GM10266 (cell line): ENCODE data around the gene ABLIM1.

ENCODE experiments used
- DNase-seq: peaks from one replicate; pipeline ENCODE4 v3.0.0; 2012; ENCODE audit errors: extremely low spot score
- CTCF ChIP-seq: IDR thresholded peaks from 2 replicates; pipeline ENCODE4 v1.5.1; 2012; ENCODE audit warnings: mild to moderate bottlenecking, low read depth; ENCODE audit not compliant: control insufficient read depth, insufficient read depth; ENCODE audit errors: missing control alignments

Gene ABLIM1

GRCh38 chr10:114489521-114490310, 168.4 kb downstream of the ABLIM1 start:
- TF ChIP-seq CTCF = no peak
- no peak for DNase-seq

GRCh38 chr10:114487815-114488536, 170.1 kb downstream of the ABLIM1 start:
- DNase-seq = no peak
- TF ChIP-seq CTCF = no peak

DNA sequence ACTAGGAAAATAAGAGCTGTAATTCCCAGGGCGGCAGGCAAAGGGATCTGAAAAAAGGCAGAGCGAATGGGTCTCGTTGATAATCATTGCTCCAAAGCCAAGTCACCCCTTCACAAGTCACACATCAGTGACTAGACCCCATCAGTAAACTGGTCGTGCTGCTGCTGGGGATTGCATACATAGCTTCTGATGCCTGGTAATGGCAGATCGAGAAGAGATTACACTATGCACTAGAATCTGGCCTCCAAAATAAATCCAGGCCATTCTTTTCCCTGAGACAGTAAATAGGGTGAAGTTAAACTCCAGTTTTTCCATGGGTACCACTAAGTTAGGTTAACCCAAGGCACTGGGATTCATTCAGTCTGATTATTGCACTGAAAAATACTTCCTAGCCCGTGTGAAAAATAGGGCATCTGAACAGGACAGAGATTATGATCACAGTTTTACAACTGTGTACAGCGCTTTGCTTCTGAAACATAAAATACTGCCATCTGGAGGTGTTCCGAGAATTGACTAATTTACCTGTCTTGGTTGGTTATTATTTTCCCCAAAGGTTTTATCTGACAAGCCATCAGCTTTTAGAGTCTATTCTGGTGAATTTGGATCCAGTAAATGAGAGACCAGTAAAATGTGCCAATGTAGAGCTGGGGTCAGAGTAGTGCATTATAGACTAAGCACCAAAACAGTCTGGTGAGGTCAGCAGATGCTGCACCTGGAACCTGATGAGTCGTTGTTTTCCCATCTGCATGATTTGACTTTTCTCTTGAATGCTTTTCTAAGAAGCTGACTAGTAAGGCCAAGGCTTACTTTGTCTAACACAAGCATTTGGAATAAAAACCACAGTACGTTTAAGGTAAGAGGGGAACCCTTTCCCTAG, 170.9 kb downstream of the ABLIM1 start:
- DNase-seq = no peak
- no peak for TF ChIP-seq CTCF

- DNase-seq = no peak
- no peak for TF ChIP-seq CTCF
Measured at GRCh38 chr10:114485696-114486400, 172.2 kb downstream of the ABLIM1 start.

DNA sequence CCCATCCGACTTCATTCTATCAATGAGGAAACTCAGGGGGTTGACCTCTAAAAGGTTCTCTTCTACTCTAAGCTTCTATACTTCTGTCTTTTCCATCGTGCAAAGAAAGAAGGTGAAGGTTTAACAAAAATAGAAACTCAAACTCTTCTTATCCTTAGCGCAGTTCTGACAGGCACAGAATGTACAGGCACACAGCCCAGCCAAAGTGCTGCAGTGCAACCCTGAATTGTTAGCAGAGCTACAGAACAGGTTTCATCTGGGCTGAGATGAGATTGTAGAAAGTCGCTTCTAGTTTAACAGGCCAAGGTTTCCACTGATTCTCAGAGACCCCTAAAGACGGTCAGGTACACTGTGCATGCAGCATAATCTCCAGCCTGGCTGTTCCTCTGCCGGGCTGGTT, 174.5 kb downstream of the ABLIM1 start:
- TF ChIP-seq CTCF = no peak
- DNase-seq = no peak

DNA sequence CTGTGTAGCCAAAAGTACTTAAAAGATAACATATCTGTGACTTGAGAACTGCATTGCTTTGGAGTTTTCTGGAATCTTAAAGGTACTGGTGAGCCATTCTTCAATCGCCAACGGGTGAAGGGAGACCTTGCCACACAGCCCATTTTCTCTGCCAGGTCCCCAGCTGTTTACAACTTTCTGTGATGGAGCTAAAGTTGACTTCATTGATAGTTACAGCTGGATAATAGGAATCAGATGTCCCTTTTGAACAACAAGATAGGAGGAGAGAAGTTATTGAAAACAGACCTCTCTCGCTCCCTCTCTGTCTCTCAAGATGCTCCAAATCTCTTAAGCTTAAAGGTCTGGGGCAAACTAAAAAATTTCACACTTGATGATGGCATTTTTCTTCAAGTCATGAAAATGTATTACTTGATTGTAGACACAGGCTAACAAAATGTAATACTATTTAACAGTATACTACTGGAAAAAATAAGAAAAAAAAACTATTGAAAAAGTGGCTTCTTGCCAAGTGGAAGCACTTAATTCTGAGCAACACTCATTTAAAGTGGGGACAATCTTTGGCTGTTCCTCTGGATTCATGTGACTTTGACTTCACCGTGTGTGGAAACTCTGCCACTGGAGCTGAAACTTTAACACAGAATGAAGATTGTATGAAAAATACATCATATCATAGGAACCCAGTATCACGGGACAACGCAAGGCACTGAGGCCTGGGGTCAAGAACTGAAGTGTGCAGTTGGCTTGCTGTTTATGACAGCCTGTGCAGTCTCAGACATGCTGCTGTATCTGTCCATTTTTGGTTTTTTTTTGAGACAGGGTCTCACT, 175.4 kb downstream of the ABLIM1 start:
- TF ChIP-seq CTCF = no peak
- DNase-seq = no peak
